ENCODE measurements around the gene LPAR2. TPM values are rescaled to one million over a fixed set of nuclear protein-coding genes. Genes with fewer than 3 reads are reported as not detected.
"Not testable (repeated sequence)": the region's sequence is repeated elsewhere in the genome, so short reads cannot be mapped to it uniquely, and the experiment has no call there.

Gene LPAR2
- total RNA-seq, 1 experiment from 2014 or later, result 27.3 TPM

DNA sequence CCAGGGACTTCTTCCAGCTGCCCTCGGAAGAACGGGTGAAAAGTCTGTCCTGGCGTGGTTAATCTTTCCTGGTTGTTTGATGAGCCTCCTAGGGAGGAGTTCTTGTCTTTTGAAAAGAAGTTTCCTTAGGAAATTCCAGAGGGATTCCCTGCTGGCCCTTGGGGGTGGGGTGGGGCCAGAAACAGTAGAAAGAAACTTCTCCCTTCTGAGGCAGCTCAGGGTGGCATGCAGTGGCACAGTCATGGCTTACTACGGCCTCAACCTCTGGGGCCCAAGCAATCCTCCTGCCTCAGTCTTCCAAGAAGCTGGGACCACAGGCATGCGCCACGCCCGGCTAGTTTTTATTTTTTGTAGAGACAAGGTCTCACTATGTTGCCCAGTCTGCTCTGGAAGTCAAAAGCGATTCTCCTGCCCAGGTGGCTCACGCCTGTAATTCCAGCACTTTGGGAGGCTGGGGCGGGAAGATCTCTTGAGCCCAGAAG is 42.1 kb upstream of the LPAR2 start:
- no TSS peak for BruUV-seq (replicated peaks)
- Mint-ChIP-seq H3K27ac (ENCODE audit: unreplicated experiment) (no peak overlapping the region), H3K4me3 (ENCODE audit: low read depth, unreplicated experiment) (peak overlapping the region; percentile 72), H3K4me1 (ENCODE audit: low read depth, unreplicated experiment) (no peaks in the 10 kb centered on the region), H3K36me3 (ENCODE audit: insufficient read depth, unreplicated experiment) (peaks cover 32% of the 10 kb centered on the region), H3K27me3 (ENCODE audit: unreplicated experiment) (no peaks in the 10 kb centered on the region), H3K9me3 (ENCODE audit: low read depth, unreplicated experiment) (no peaks in the 10 kb centered on the region)
- no peak for TF ChIP-seq CTCF (IDR thresholded peaks at IDR 0.05; ENCODE audit: unreplicated experiment)
- no peak for DNase-seq
- intact Hi-C loops (cut with micrococcal nuclease; ENCODE audit: unreplicated experiment), result no loop called here
- CTCF ChIA-PET, result no interaction called here

GRCh38 chr19:19668230-19669012 is 40.4 kb upstream of the LPAR2 start, which contains the start of gene ZNF101:
TSS of gene ZNF101 (plus strand) at chr19:19668839. CDS start at chr19:19668964, 125 bp downstream.
- no peak for TF ChIP-seq CTCF (IDR thresholded peaks at IDR 0.05; ENCODE audit: unreplicated experiment)
- Mint-ChIP-seq H3K9me3 (ENCODE audit: low read depth, unreplicated experiment) (no peaks in the 10 kb centered on the region), H3K36me3 (ENCODE audit: insufficient read depth, unreplicated experiment) (peaks cover 37% of the 10 kb centered on the region), H3K27me3 (ENCODE audit: unreplicated experiment) (no peaks in the 10 kb centered on the region), H3K4me1 (ENCODE audit: low read depth, unreplicated experiment) (no peaks in the 10 kb centered on the region), H3K4me3 (ENCODE audit: low read depth, unreplicated experiment) (peak within 1 kb of the TSS; percentile 72), H3K27ac (ENCODE audit: unreplicated experiment) (peak within 1 kb of the TSS; percentile 52)
- CTCF ChIA-PET, result interaction anchor here (0.6 kb wide), 1 partner anchor 123 kb away, joined by 4 read pairs; no protein-coding TSS in a partner anchor
- BruUV-seq (replicated peaks), result no TSS peak
- DNase-seq, result peak; percentile 89
- intact Hi-C loops (cut with micrococcal nuclease; ENCODE audit: unreplicated experiment), result no loop called here

DNA sequence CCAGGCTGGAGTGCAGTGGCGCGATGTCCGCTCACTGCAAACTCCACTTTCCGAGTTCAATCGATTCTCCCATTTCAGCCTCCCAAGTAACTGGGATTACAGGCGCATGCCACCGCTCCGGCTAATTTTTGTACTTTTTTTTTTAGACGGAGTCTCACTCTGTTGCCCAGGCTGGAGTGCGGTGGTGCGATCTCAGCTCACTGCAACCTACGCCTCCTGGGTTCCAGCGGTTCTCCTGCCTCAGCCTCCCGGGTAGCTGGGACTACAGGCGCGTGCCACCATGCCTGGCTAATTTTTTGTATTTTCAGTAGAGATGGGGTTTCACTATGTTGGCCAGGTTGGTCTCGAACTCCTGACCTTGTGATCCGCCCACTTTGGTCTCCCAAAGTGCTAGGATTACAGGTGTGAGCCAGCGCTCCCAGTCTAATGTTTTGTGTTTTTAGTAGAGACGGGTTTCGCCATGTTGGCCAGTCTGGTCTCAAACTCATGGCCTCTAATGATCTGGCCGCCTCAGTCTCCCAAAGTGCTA is 37.5 kb upstream of the LPAR2 start:
- Mint-ChIP-seq H3K4me1 (ENCODE audit: low read depth, unreplicated experiment) (peaks cover 18% of the 10 kb centered on the region), H3K36me3 (ENCODE audit: insufficient read depth, unreplicated experiment) (peaks cover 55% of the 10 kb centered on the region)
- H3K4me3 Mint-ChIP-seq (ENCODE audit: low read depth, unreplicated experiment); H3K27ac Mint-ChIP-seq (ENCODE audit: unreplicated experiment); BruUV-seq (replicated peaks); CTCF ChIA-PET; intact Hi-C loops (cut with micrococcal nuclease; ENCODE audit: unreplicated experiment); DNase-seq; H3K27me3 Mint-ChIP-seq (ENCODE audit: unreplicated experiment); H3K9me3 Mint-ChIP-seq (ENCODE audit: low read depth, unreplicated experiment): not testable (repeated sequence)

GRCh38 chr19:19663256-19664120 is 35.5 kb upstream of the LPAR2 start, which contains the start of gene ATP13A1:
TSS of gene ATP13A1 (minus strand) at chr19:19663676. CDS start at chr19:19663666, 10 bp downstream.
- peak; percentile 86 for DNase-seq
- H3K36me3 Mint-ChIP-seq (ENCODE audit: insufficient read depth, unreplicated experiment), result peaks cover 40% of the 10 kb centered on the region
- no peaks in the 10 kb centered on the region for H3K27me3 Mint-ChIP-seq (ENCODE audit: unreplicated experiment)
- peaks cover 18% of the 10 kb centered on the region for H3K4me1 Mint-ChIP-seq (ENCODE audit: low read depth, unreplicated experiment)
- CTCF ChIA-PET, result interaction anchor here (0.6 to 1.0 kb wide), 7 partner anchors 14 to 676 kb away, joined by 3 to 7 read pairs (median 4); partner anchors contain the start of gene ZNF506
- no peak for TF ChIP-seq CTCF (IDR thresholded peaks at IDR 0.05; ENCODE audit: unreplicated experiment)
- intact Hi-C loops (cut with micrococcal nuclease; ENCODE audit: unreplicated experiment), result no loop called here
- H3K27ac Mint-ChIP-seq (ENCODE audit: unreplicated experiment), result peak within 1 kb of the TSS; percentile 84
- BruUV-seq (replicated peaks), result no TSS peak
- no peaks in the 10 kb centered on the region for H3K9me3 Mint-ChIP-seq (ENCODE audit: low read depth, unreplicated experiment)
- H3K4me3 Mint-ChIP-seq (ENCODE audit: low read depth, unreplicated experiment), result peak within 1 kb of the TSS; percentile 96
